WTC11 (cell line): Measurements from ENCODE around the gene EEF1AKMT4.
A peak's percentile ranks its signal among the peaks of the same experiment; 100 is the strongest.

Experiments
- AFF4 ChIP-seq: sonication (generic); formaldehyde crosslinking; IDR thresholded peaks from 2 replicates; pipeline ENCODE4 v1.8.1; 2023; ENCODE audit warnings: mild to moderate bottlenecking, missing genetic modification reagents, borderline replicate concordance
- FOXJ3 ChIP-seq: sonication (generic); formaldehyde crosslinking; IDR thresholded peaks from 2 replicates; pipeline ENCODE4 v1.9.0; 2021; ENCODE audit warnings: missing genetic modification reagents, mild to moderate bottlenecking, borderline replicate concordance
- GABPB1 ChIP-seq: sonication (generic); formaldehyde crosslinking; IDR thresholded peaks from 2 replicates; pipeline ENCODE4 v1.8.1; 2023; ENCODE audit warnings: mild to moderate bottlenecking, missing genetic modification reagents
- MYBL2 ChIP-seq: sonication (generic); formaldehyde crosslinking; IDR thresholded peaks from 2 replicates; pipeline ENCODE4 v1.8.1; 2023; ENCODE audit warnings: mild to moderate bottlenecking, moderate library complexity, missing genetic modification reagents
- TP53 ChIP-seq: sonication (generic); formaldehyde crosslinking; IDR thresholded peaks from 2 replicates; pipeline ENCODE4 v1.8.1; 2023; ENCODE audit warnings: mild to moderate bottlenecking, missing genetic modification reagents
- ZNF396 ChIP-seq: fragments of 250-450 bp; sonication (Bioruptor Pico); IDR thresholded peaks from 2 replicates; pipeline ENCODE4 v1.8.0; 2021; ENCODE audit warnings: mild to moderate bottlenecking, moderate library complexity, borderline replicate concordance
- TF ChIP-seq, protein P1 (sequence below): fragments of 200-600 bp; IDR thresholded peaks from 2 replicates; pipeline ENCODE4 v1.8.0; 2022; ENCODE audit warnings: antibody characterized with exemption
- TF ChIP-seq, protein P2 (sequence below): sonication (generic); formaldehyde crosslinking; IDR thresholded peaks from 2 replicates; pipeline ENCODE4 v1.8.1; 2022; ENCODE audit warnings: low read depth, missing genetic modification reagents, borderline replicate concordance

GRCh38 chr3:184227481-184227935, 22.0 kb upstream of the EEF1AKMT4 start:
- TF ChIP-seq TP53 (no peak), AFF4 (CRISPR knock-in tag) (no peak), ZNF396 (CRISPR knock-in tag) (no peak), GABPB1 (CRISPR knock-in tag) (no peak), FOXJ3 (CRISPR knock-in tag) (no peak), MYBL2 (CRISPR knock-in tag) (no peak)
- TF ChIP-seq, protein P1, sequence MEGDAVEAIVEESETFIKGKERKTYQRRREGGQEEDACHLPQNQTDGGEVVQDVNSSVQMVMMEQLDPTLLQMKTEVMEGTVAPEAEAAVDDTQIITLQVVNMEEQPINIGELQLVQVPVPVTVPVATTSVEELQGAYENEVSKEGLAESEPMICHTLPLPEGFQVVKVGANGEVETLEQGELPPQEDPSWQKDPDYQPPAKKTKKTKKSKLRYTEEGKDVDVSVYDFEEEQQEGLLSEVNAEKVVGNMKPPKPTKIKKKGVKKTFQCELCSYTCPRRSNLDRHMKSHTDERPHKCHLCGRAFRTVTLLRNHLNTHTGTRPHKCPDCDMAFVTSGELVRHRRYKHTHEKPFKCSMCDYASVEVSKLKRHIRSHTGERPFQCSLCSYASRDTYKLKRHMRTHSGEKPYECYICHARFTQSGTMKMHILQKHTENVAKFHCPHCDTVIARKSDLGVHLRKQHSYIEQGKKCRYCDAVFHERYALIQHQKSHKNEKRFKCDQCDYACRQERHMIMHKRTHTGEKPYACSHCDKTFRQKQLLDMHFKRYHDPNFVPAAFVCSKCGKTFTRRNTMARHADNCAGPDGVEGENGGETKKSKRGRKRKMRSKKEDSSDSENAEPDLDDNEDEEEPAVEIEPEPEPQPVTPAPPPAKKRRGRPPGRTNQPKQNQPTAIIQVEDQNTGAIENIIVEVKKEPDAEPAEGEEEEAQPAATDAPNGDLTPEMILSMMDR = peak; percentile 97
- TF ChIP-seq, protein P2, sequence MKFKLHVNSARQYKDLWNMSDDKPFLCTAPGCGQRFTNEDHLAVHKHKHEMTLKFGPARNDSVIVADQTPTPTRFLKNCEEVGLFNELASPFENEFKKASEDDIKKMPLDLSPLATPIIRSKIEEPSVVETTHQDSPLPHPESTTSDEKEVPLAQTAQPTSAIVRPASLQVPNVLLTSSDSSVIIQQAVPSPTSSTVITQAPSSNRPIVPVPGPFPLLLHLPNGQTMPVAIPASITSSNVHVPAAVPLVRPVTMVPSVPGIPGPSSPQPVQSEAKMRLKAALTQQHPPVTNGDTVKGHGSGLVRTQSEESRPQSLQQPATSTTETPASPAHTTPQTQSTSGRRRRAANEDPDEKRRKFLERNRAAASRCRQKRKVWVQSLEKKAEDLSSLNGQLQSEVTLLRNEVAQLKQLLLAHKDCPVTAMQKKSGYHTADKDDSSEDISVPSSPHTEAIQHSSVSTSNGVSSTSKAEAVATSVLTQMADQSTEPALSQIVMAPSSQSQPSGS = no peak
